GM19468 (cell line): ENCODE results near the gene POMGNT2.

Experiments used
- ATAC-seq: cut with Tn5 transposase; IDR thresholded peaks from one replicate; pipeline ENCODE4 v1.9.1; 2021; ENCODE audit warnings: mild to moderate bottlenecking, moderate library complexity, moderate number of reproducible peaks; ENCODE audit not compliant: unreplicated experiment; ENCODE audit errors: extremely low read depth

Gene POMGNT2

GRCh38 chr3:43105596-43106292 is at the start of gene POMGNT2:
TSS of gene POMGNT2 (minus strand) at chr3:43106079. CDS start at chr3:43081431, 24,648 bp downstream.
- no peak for ATAC-seq

- ATAC-seq, result no peak
These were observed 49.1 kb upstream of the POMGNT2 start for GRCh38 chr3:43154980-43155379.

DNA sequence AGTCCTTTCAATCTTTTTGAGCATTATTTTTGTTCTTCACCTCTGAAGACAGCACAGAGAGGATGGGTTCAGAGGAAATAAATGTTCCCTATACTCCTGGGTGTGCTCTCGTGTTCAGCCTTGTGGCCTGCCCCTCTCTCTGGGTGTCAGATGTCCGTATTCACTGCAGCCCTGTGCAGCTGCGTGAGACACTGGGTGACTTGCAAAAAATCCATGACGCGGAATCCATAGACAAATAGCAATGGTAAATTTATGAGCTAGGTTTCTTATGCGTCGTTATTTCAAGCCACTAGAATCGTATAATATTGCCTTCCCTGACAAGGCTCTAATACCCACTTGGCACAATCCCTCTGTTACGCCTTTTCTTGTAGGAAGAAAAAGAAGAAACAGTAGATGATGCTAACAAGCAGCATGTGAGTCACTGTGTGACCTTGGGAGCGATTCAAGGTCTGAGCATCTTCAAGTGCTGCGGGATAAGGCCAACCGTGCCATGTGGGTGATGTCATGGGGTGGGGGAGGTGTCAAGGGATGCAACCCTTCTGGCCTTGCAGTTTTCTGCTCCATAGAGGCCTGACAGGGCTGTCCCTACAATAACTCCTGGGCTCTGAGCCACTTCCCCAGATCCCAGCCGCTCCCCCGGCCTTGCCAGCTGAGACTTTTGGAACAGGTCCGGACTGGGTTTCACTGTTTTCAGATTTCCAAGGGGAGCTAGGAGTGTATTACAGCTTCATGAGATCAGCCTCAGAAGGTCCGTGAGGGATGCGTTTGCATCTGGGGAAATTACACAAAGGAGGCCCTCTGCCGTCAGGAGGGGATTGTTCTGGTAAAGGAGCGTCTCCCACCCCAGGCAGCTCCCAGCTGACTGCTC is 47.6 kb upstream of the POMGNT2 start:
- no peak for ATAC-seq

DNA sequence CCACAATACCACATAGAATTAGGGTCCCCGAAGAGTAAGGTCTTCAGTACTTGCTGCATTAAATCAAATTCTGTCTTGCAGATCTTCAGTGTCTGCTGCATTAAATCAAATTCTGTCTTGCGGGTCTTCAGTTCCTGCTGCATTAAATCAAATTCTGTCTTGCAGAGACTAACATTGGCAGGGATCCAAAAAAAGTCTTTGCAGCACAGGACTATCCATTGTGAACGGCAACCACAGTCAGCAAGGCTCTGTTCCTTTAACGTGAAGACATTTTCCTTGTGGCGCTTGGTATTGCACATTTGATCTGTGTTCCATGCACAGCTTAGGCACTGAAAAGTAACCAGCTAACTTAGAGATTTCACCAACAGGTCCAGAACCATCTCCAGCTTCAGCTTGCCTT is 46.8 kb upstream of the POMGNT2 start:
- no peak for ATAC-seq

DNA sequence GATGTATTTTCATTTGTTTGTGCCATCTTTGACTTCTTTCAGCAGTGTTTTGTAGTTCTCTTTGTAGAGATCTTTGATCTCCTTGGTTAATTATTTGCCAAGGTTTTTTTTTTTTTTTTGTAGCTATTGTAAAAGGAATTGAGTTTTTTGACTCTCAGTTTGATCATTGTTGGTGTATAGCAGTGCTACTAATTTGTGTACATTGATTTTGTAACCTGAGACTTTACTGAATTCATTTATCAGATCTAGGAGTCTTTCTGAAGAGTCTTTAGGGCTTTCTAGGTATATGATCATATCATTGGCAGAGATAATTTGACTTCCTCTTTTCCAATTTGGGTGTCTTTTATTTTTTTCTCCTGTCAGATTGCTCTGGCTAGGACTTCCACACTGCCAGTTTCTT is 42.2 kb upstream of the POMGNT2 start:
- no peak for ATAC-seq

- no peak for ATAC-seq
These were observed 40.7 kb upstream of the POMGNT2 start for GRCh38 chr3:43146599-43146998.

DNA sequence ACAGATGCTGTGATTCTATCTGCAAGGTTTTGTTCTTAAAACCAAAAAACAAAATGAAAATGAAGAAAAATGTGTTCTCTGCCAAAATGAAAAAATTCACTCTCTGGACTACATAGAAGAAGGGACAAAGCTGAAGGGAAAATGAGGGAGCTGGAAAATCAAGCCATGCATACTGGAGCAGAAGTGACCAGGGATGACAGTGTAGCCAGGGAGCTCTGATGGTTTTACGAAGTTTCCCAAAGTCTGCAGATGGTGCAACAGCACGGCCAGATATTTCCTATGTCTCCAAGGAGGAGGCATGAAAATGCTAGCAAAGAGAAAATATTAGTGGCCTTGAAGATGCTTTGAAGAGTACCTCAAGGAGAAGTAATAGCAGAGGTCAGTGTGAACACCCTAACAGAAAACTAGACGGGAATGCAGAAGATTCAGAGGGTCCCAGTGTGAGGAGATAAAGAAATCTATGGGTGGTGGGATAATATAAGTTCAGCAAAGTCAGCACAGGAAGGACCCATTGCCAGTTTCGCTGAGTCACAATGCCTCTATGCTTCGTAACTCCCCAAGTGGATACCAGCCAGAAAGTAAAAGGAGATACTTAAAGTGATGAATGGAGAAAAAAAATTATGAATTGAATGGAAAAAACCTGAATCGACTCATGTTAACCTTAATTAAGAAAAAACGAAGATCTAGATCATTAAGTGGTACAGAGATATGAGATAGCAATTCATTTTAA is 39.0 kb upstream of the POMGNT2 start:
- ATAC-seq, result no peak

GRCh38 chr3:43142472-43142871 is 36.6 kb upstream of the POMGNT2 start:
- no peak for ATAC-seq

- ATAC-seq, result no peak
These were observed 32.8 kb upstream of the POMGNT2 start for GRCh38 chr3:43138488-43139231.

- ATAC-seq, result no peak
These were observed 27.2 kb upstream of the POMGNT2 start for GRCh38 chr3:43132870-43133636.

DNA sequence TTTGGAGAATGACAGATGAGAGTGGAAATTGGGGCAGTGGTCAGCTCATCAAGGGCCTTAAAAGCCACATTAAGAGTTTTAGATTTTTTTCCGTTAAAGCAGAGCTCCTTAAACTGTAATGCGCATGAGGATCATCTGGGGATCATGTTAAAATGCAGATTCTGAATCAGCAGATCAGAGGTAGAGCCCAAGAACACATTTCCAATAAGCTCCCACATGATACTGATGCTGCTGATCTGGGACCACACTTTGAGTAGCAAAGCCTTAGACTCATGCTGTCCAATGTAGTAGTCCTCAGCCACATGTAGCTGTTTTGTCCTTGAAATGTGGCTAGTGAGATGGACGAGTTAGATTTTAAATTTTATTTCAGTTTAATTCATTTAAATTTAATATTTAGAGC is 26.3 kb upstream of the POMGNT2 start:
- ATAC-seq, result no peak

DNA sequence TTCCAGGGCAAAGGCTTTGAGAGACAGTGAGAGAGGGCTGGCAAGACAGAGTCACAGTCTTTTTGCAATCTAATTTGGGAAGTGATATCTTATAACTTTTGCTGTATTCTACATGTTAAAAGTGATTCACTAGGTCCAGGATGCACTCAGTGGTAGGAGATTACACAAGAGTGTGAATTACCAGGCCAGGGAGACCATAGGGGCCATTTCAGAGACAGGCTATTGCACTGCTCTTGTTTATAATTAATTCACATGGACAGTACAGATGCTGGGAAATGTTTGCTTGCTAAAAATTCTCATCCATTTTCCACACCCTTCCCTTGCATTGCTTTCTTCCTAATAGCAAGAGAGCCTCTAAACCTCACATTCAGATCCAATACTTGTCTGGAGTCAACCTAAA is 22.6 kb upstream of the POMGNT2 start:
- ATAC-seq, result no peak

DNA sequence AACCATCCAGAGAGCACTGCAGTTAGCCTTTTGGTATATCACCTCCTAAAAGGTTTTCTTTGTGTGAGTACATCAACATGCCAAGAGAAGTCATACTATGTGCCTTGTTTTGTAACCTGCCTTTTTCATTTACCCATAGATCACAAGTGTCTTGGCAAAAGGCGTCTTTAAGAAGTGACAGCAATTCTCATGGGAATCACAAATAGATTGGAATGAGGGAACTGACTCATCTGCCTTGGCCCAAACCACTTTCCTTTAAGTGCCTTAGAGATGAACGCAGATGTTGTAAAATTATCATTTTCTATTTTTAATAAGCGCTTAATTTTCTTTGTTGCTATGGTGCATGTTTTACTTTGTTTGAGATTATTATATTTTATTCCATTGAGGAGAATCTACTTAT is 20.7 kb upstream of the POMGNT2 start:
- ATAC-seq, result no peak

GRCh38 chr3:43123895-43124294 is 18.0 kb upstream of the POMGNT2 start:
- no peak for ATAC-seq

DNA sequence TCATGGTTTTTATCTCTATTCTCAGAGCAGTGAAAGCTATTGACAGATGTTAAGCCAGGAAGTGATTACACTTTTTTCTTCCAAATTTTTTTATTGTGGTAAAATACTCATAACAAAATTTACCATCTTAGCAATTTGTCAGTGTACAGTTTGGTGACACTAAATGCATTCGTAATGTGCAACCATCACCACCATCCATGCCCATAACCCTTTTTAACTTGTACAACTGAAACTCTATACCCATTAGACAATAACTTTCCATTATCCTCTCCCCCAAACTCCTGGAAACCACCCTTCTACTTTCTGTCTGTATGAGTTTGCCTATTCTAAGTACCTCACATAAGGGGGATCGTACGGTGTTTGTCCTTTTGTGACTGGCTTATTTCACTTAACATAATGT is 15.1 kb upstream of the POMGNT2 start:
- ATAC-seq, result no peak

DNA sequence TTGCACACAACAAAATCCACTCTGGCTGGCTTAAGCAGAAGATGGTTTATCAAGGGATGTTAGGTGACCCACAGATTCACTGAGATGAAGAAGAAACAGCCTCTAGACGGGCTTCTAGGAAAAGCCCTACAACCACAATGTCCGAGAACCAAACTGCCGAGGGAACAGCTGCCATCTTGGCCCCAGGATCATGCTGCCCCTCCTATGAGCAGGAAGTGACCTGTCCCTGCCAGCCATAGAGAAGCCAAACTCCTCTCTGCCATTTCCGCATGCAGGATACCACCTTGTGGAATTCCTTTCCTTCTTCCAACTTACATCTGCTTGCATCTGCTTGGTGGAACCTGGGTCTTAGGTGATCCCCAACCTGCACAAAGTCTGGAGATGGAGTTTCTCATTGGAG is 11.4 kb upstream of the POMGNT2 start:
- no peak for ATAC-seq

- no peak for ATAC-seq
These were observed 7.8 kb upstream of the POMGNT2 start for GRCh38 chr3:43113671-43114070.

DNA sequence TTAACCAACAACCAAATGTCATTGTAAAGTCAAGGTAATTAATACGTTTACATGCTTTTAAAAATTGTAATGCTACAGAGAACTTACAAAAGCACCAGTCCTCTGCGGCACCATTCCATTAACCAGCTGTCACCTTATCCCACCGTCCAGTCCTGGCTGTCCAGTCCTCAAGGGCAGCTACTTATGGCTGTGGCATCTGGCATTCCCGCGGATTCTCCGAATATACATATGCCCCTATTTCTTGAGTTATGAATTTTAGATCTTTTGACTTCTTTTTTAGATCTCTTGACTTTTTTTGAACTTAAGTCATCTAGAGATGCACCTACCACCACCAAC is 382 bp upstream of the POMGNT2 start:
- ATAC-seq, result no peak

- ATAC-seq, result no peak
These were observed 951 bp downstream of the POMGNT2 start for GRCh38 chr3:43104660-43105595.
